Thymus (tissue), 11 donors: Measurements from ENCODE around the gene RELB. TPM values are rescaled to one million over a fixed set of nuclear protein-coding genes. Genes with fewer than 3 reads are reported as not detected.
A peak's percentile ranks its signal among the peaks of the same experiment; 100 is the strongest.

Experiments
- DNase-seq, 9 donors: peaks; one replicate each; pipeline ENCODE4 v3.0.0-alpha.2; 2013; ENCODE audit warnings: low spot score in 9 of 9, low read depth in 6 of 9, missing footprints in 1 of 9
- H3K27ac ChIP-seq, 2 donors: one replicate each; pipeline ENCODE4 v1.5.1; 2013; ENCODE audit warnings: control low read depth in 1 of 2, low read depth in 1 of 2, low read length in 1 of 2, mild to moderate bottlenecking in 1 of 2, moderate library complexity in 1 of 2
- H3K27me3 ChIP-seq, 2 donors: one replicate each; pipeline ENCODE4 v1.5.1; 2013; ENCODE audit warnings: low read length in 1 of 2; ENCODE audit not compliant: control insufficient read depth in 2 of 2, insufficient read depth in 1 of 2
- H3K36me3 ChIP-seq, 2 donors: one replicate each; pipeline ENCODE4 v1.5.1; 2013; ENCODE audit warnings: low read length in 1 of 2, mild to moderate bottlenecking in 1 of 2, moderate library complexity in 1 of 2; ENCODE audit not compliant: control insufficient read depth in 2 of 2, insufficient read depth in 2 of 2
- H3K4me1 ChIP-seq, 2 donors: one replicate each; pipeline ENCODE4 v1.5.1; 2013; ENCODE audit warnings: low read length in 2 of 2; ENCODE audit not compliant: control insufficient read depth in 2 of 2, insufficient read depth in 2 of 2
- H3K4me3 ChIP-seq, 2 donors: one replicate each; pipeline ENCODE4 v1.5.1; 2013; ENCODE audit warnings: low read length in 2 of 2, control low read depth in 1 of 2, mild to moderate bottlenecking in 1 of 2
- H3K9me3 ChIP-seq, 2 donors: one replicate each; pipeline ENCODE4 v1.5.1; 2013; ENCODE audit warnings: low read length in 1 of 2, mild to moderate bottlenecking in 1 of 2; ENCODE audit not compliant: control insufficient read depth in 2 of 2, insufficient read depth in 1 of 2
- WGBS: extraction: QIAGEN DNeasy Blood & Tissue Kit; methylation state at CpG from one replicate; pipeline ENCODE4 v1.1.7; 2013; 5-methylcytosine and 5-hydroxymethylcytosine counted together
- polyA plus RNA-seq: library from polyadenylated mRNA; stranded (reverse); fragments of 200-250 nt; gene quantifications from one replicate; pipeline ENCODE4 v1.2.3, GENCODE V29; 2013
- total RNA-seq: library from RNA; stranded (reverse); fragments of 120-200 nt; gene quantifications from one replicate; pipeline ENCODE4 v1.2.4, GENCODE V29; 2013
- donor health status: healthy.

The RELB gene
- total and polyA plus RNA-seq, 2 donors: 16.9 to 24.1 TPM

- peaks cover 42 to 60% of the 10 kb centered on the region in 2 donors for H3K36me3 ChIP-seq
- 96% methylated on average over 19 of the region's 19 CpGs for WGBS
- H3K4me1 ChIP-seq: peaks cover 0 to 5% of the 10 kb centered on the region in 2 donors
- no peak for DNase-seq
- no peak overlapping the region for H3K27ac ChIP-seq
- no peaks in the 10 kb centered on the region for H3K9me3 ChIP-seq
- H3K27me3 ChIP-seq: peaks cover 9 to 17% of the 10 kb centered on the region in 2 donors
- no peak overlapping the region for H3K4me3 ChIP-seq
Observed at GRCh38 chr19:45070861-45071544, 69.7 kb downstream of the RELB start.

- Histone ChIP-seq H3K36me3 (peaks cover 41 to 57% of the 10 kb centered on the region in 2 donors), H3K27me3 (peaks cover 13 to 23% of the 10 kb centered on the region in 2 donors), H3K27ac (no peak overlapping the region), H3K9me3 (no peaks in the 10 kb centered on the region), H3K4me1 (peaks cover 3 to 7% of the 10 kb centered on the region in 2 donors), H3K4me3 (no peak overlapping the region)
- 98% methylated on average over 25 of the region's 25 CpGs for WGBS
- no peak for DNase-seq
Observed at GRCh38 chr19:45071545-45071938, 70.3 kb downstream of the RELB start.

- peaks cover 3 to 11% of the 10 kb centered on the region in 2 donors for H3K4me1 ChIP-seq
- H3K9me3 ChIP-seq: no peaks in the 10 kb centered on the region
- H3K4me3 ChIP-seq: no peak overlapping the region
- H3K36me3 ChIP-seq: peaks cover 35 to 50% of the 10 kb centered on the region in 2 donors
- no peak overlapping the region for H3K27ac ChIP-seq
- H3K27me3 ChIP-seq: peaks cover 16 to 29% of the 10 kb centered on the region in 2 donors
- DNase-seq: no peak
- 97% methylated on average over 34 of the region's 34 CpGs for WGBS
Observed at GRCh38 chr19:45071969-45072790, 70.9 kb downstream of the RELB start.

- Histone ChIP-seq H3K36me3 (peaks cover 16 to 24% of the 10 kb centered on the region in 2 donors), H3K9me3 (peaks cover 0 to 4% of the 10 kb centered on the region in 2 donors), H3K27me3 (peaks cover 18 to 35% of the 10 kb centered on the region in 2 donors), H3K4me3 (no peak overlapping the region), H3K27ac (peak overlapping the region; percentile 24 to 25), H3K4me1 (peaks cover 8 to 19% of the 10 kb centered on the region in 2 donors)
- 68% methylated on average over 11 of the region's 11 CpGs for WGBS
- no peak for DNase-seq
Observed at GRCh38 chr19:45074744-45075300, 73.6 kb downstream of the RELB start.

- Histone ChIP-seq H3K36me3 (peaks cover 10 to 18% of the 10 kb centered on the region in 2 donors), H3K9me3 (peaks cover 0 to 4% of the 10 kb centered on the region in 2 donors), H3K4me1 (peaks cover 13 to 25% of the 10 kb centered on the region in 2 donors), H3K4me3 (peak overlapping the region; percentile 24 to 32), H3K27ac (peak overlapping the region; percentile 24 to 60), H3K27me3 (peaks cover 18 to 35% of the 10 kb centered on the region in 2 donors)
- 3% methylated on average over 26 of the region's 26 CpGs for WGBS
- DNase-seq: peak in 1 of 9 donors; percentile 38
Observed at GRCh38 chr19:45075301-45076028, 74.2 kb downstream of the RELB start.

- Histone ChIP-seq H3K27me3 (peaks cover 18 to 35% of the 10 kb centered on the region in 2 donors), H3K4me3 (peak within 1 kb of the TSS; percentile 24 to 32), H3K9me3 (peaks cover 0 to 4% of the 10 kb centered on the region in 2 donors), H3K4me1 (peaks cover 13 to 26% of the 10 kb centered on the region in 2 donors), H3K36me3 (peaks cover 3 to 10% of the 10 kb centered on the region in 2 donors), H3K27ac (peak within 1 kb of the TSS in 1 of 2 donors; percentile 60)
- WGBS: 4% methylated on average over 81 of the region's 81 CpGs
- peak in 3 of 9 donors; percentile 46 to 61 (median 47) for DNase-seq
Observed at GRCh38 chr19:45076029-45076850, 75.0 kb downstream of the RELB start, which contains the start of gene ZNF296. Gene ZNF296 (minus strand): TSS chr19:45076478. CDS start chr19:45076373, 105 bp downstream.

- Histone ChIP-seq H3K36me3 (peaks cover 4% of the 10 kb centered on the region in 2 donors), H3K27me3 (peaks cover 18 to 35% of the 10 kb centered on the region in 2 donors), H3K9me3 (peaks cover 0 to 4% of the 10 kb centered on the region in 2 donors), H3K4me3 (no peak overlapping the region), H3K4me1 (peaks cover 13 to 26% of the 10 kb centered on the region in 2 donors), H3K27ac (no peak overlapping the region)
- whole genome bisulfite sequencing: 93% methylated on average over 15 of the region's 15 CpGs
- no peak for DNase-seq
Observed at GRCh38 chr19:45076851-45077730, 75.8 kb downstream of the RELB start.
